Right ventricle myocardium inferior (tissue), 1 donor: Measurements from ENCODE around the gene THRB. TPM values are rescaled to one million over a fixed set of nuclear protein-coding genes. Genes with fewer than 3 reads are reported as not detected.

ENCODE experiments used
- ATAC-seq: fragments of 200-7000 bp; cut with Tn5 transposase; one replicate; pipeline ENCODE4 v1.9.1; 2020; ENCODE audit warnings: mild to moderate bottlenecking, moderate library complexity
- DNase-seq: peaks from one replicate; pipeline ENCODE4 v3.0.0; 2021; ENCODE audit errors: missing footprints
- intact Hi-C: fragments of 100-400 bp; cut with DNase I; formaldehyde crosslinking; loops from one replicate; pipeline ENCODE4 v1.11.0; 2022
- total RNA-seq: library from RNA; stranded (reverse); fragmentation: NEBNext Ultra II Directional; extraction: Animal tissue kit (Norgen Biotek cat#: 25700); gene quantifications from one replicate; pipeline ENCODE4 v1.2.1, GENCODE V29; 2021
- donor health status: DM: no; HTN: yes; CAD: no; lungs with severe emphysema.

THRB gene
- total RNA-seq, 1 donor from 2014 or later: 25.9 TPM

- no peak for ATAC-seq
- intact Hi-C loops: no loop called here
- DNase-seq: no peak
Measured at GRCh38 chr3:24242012-24242698, 252.5 kb downstream of the THRB start.

DNA sequence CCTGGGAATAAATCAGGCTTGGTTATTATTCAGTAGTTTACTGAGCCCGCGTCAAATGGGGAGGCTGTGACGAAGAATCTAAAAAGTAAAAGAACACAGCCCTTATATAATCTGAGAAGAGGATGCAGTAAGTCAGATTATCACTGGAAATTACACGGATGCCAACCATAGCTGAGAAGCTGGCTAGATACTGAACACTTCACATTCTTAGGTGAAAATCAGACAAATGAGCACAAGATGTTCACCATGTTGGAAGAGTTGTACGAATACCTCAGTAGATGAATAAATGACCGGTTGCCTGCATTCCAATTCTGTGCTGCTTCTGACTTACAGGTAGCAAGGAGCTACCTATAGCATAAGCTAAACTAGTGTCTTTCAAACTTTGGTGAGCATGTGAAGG, 254.3 kb downstream of the THRB start:
- ATAC-seq (no peak), DNase-seq (no peak)
- intact Hi-C loops: no loop called here

DNA sequence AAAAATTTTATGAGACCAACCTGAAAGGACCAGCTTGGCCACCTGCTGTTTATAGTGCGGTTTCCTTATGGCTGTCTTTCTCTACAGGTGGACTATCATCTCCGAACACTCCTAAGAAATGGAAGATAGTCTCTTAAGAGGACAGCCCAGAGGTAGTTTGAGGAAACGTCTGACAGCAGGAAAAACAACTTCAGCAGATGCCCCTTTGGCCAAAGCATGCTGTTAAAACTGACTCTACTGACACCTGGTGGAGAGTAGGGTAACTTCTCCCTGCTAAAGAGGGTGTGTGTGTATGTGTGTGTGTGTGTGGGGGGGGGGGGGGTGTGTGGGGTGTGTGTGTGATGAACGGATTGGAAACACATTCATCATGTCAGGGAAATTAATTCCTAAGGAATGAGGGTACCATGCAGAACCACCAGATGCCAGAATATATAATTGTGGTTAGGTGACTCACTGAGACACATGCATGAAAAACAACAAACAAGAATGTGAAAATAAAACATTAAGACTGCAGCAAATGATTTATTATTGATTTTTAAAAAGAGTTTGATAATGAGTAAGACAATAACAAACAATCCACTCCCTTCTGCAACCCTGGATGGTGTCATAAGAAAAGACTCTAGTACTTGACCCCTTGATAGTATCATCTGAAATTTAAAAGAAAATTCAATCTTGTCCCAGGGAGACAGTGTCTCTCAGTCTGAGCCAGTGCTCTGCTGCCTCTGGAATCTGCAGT, 256.5 kb downstream of the THRB start:
- intact Hi-C loops: loop anchor here (5.0 kb wide), 3 partner anchors 171 to 351 kb away; no protein-coding TSS in a partner anchor
- DNase-seq (no peak), ATAC-seq (peak; percentile 85)

DNA sequence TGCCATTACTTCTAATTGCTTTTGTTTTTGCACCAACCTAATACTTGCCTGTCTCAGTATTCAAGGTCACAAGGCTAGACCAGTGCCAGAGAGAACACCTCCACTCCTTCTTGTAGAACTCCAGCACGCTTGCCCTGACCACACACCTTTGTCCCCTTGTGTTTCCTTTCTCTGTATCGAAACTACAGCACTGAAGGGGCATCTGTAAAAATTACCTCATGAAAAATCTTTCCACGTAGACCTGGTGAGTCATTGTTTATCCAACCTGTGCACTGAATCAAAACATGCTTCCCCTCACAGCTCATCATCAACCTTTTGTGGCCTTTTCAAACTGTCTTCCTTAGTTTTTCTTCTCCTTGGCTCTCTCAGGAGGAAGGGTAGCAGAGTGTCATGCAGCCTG, 259.5 kb downstream of the THRB start:
- DNase-seq (no peak), ATAC-seq (no peak)
- intact Hi-C loops: loop anchor here (5.0 kb wide), 3 partner anchors 168 to 348 kb away; no protein-coding TSS in a partner anchor

- DNase-seq (no peak), ATAC-seq (no peak)
- intact Hi-C loops: no loop called here
Measured at GRCh38 chr3:24232784-24233183, 261.9 kb downstream of the THRB start.

DNA sequence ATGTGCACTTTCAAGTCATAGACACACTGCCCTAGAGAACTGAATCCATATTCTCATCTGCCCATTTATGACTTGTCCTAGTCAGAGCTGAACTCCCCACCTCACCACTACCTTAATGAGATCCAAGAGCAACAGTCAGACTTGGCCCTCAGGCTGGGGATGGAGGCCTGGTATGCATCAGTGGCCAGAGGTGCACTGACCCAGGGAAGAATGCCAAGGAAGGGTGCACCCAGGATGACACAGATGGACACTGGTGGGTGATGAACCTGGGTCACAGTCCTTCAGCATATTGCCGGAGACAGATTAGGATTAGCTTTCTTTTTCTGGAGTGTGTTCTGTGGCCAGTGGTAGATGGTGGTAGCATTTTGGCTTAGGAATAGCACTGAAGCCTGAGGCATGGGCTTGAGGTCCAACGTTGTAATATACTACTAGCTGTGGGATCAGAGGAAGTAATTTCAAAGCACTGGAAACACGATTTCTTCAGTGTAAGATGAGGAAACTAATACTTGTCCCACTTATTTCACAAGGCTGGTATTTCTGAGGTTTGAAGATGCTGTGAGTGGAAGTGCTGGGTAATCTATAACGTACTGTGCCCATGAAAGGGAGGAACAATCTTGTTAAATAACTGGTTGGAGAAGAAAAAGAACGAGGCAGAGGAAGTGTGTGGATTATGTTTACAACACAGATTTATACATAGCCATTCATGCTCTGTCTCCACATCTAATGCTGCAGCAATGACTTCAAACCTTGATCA, 265.0 kb downstream of the THRB start:
- ATAC-seq: no peak
- intact Hi-C loops: no loop called here
- no peak for DNase-seq

GRCh38 chr3:24227635-24228034, 267.0 kb downstream of the THRB start:
- ATAC-seq: no peak
- no peak for DNase-seq
- intact Hi-C loops: no loop called here

DNA sequence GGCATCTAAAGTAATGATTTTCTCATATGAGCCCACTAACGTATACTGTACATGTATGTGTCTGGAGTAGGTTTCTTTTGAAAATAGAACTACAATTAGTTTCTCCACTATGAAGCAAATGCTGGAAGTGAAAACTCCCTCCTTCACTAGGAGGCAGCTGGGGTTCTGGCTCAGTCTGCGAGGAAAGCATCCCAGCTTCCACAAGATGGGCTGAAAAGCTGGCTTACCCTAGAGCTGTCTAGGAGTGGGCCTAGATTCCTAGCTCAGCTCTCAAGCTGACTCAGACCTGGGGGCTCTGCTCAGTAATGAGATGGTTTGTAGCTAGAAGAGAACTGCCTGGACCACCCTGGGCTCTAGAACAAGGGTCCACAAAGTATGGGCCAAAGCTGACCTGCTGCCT, 268.3 kb downstream of the THRB start:
- no peak for DNase-seq
- intact Hi-C loops: no loop called here
- ATAC-seq: no peak

- ATAC-seq: no peak
- no peak for DNase-seq
- intact Hi-C loops: no loop called here
Measured at GRCh38 chr3:24225385-24225950, 269.2 kb downstream of the THRB start.

DNA sequence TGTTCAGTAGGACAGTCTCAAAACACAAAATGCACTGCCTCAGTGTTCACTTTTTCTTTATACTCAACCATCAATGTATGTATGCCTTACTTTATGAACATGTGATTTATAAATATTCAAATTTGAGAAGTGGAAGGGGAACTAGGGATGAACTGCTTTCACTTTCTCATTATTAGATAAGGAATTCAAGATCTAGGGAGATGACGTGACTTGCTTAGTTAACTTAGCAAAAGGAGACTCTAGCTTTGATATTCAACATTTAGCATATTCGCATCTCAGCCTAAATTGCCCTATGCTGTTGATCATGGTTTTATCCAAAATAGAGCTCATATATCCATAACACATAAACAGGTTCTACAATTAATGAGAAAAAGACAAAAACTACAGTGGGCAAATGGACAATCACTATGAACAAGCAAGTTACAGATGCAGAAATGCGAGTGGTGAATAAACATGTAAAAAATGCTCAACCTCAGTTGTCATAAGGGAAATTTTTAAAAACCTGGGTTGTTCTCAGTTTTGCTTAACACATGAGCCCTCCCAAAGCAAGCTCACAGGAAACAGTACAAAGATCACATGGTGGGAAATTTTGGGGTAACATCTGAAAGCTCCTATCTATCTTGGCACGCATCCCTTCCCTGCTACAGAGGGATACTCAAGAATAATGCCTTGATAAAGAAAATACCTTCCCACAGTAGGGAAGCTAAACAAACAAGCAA, 269.8 kb downstream of the THRB start:
- DNase-seq (no peak), ATAC-seq (no peak)
- intact Hi-C loops: no loop called here

DNA sequence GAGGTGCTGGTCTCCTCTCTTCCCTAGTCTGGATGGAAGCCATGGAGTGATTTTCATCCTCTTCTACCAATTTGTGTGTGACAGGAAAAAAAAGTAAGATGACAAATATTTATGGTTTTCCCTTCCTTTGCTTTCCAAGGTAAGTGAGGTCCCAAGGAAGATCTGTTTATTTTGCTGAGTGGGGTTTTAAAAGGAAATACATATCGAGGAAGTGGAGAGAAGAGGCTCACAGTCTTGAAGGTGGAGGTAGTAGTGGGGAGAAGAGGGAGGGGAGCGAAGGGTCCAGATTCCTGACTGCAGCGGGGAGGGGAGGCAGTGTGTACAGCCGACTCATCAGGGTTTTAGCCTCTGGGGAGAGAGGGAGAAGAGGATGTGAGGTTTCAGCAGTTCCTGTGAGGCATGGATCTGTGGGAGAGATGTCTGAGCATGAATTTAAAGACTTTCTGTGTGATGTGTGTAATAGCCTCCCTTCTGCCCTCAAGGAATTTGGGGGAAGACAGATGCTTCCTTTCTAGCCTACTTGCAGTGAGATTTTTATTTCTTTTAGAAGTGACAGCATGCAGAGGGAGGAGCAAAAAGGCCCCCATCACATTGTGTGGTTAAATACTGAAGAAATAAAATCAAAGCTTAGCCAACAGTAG, 272.4 kb downstream of the THRB start:
- DNase-seq (no peak), ATAC-seq (no peak)
- intact Hi-C loops: no loop called here

DNA sequence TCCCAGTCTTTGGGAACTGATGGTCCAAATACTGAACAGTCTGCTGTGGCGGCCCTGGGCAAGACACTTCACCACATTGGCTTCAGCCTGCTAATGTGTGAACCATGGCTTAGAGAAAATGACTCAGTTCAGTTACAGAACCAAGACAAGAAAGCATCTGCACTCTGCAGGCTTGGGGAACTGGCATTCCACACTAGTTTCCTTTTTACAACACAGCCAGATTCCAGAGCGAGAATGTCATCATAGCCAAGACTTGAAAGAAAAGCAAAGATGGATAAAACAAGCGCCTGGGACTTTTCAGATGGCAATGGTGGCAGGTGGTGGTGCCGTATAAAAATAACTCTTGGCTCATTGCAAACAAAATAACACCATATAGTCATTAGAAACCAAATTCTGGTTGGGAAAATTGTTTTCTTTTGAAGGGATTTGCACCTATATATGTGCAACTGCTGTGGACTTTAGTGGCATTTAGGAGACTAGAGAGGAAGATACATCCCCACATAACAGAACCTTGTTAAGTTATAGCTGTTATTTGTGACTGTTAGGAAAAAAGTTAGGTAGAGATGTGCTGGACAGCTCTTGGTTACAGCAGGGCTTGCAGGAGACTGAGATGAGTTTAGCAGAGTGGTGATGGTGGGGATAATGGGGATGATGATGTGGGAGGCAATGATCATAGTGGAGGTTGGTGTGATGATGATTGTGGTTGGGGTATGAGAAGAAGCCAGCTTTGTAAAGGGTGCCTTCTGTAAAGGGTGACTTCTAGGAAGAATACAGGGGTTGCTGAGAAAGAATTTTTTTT, 273.6 kb downstream of the THRB start:
- intact Hi-C loops: no loop called here
- no peak for DNase-seq
- peak; percentile 78 for ATAC-seq

GRCh38 chr3:24215502-24215901, 279.1 kb downstream of the THRB start:
- intact Hi-C loops: no loop called here
- ATAC-seq (no peak), DNase-seq (no peak)

DNA sequence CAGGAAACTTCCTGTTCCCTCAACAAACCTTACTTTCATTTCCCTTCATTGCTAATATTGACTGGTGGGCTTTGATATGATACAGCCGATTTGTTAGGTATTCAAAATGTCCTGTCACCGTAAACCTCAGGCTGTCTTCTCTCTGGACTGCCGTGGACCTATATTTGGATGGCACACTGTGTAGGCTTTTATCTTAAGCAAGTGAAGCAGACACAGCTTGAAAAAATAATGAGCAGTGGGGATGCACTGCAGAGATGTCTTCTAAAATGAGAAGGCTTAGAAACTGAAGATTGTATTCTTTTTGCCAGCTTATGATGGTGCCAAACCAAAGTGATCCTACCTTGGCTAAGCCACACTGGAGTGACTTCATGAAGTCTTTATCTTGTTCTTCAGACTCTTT, 283.3 kb downstream of the THRB start:
- ATAC-seq: no peak

DNA sequence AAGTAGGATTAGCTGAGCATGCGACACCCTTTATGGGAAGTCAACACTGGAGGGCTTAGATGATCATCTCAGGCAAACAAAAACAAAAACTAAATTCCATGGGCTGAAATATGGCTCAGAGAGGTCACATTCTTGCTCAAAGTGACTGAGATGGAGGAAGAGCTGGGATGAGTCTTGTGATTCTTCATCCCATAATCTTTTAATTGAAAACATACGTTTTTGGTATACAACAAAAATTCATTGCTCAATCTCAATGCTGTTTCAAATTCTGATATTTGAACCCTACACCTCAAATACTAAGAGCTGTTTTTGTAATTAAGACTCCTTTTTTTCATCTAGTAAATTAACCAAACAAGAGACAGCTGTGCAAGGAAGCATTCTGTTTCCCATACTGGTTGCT, 292.6 kb downstream of the THRB start:
- intact Hi-C loops: no loop called here
- no peak for DNase-seq
- no peak for ATAC-seq

More for the DNA sequence above, 283.3 kb downstream of the THRB start:
- intact Hi-C loops: no loop called here
- DNase-seq: no peak

- intact Hi-C loops: no loop called here
- ATAC-seq (no peak), DNase-seq (no peak)
Measured at GRCh38 chr3:24201301-24201700, 293.3 kb downstream of the THRB start.

- DNase-seq (no peak), ATAC-seq (no peak)
- intact Hi-C loops: no loop called here
Measured at GRCh38 chr3:24199775-24200247, 294.8 kb downstream of the THRB start.
